Fibroblast of lung (primary cell): Measurements from ENCODE around the gene ANXA6. TPM values are rescaled to one million over a fixed set of nuclear protein-coding genes. Genes with fewer than 3 reads are reported as not detected.

ENCODE experiments used
- DNase-seq, 2 donors: peaks; one replicate each; pipeline versions ENCODE4 v3.0.0 to v3.0.0-alpha.2; 2010; ENCODE audit warnings: low read depth in 2 of 2
- H2AFZ ChIP-seq: 2 replicates; pipeline ENCODE4 v1.5.1; 2012; ENCODE audit warnings: low read length, control low read depth, inconsistent platforms
- H3K27ac ChIP-seq: 2 replicates; pipeline ENCODE4 v1.5.1; 2011; ENCODE audit warnings: low read length, control low read depth; ENCODE audit not compliant: insufficient read depth
- H3K27me3 ChIP-seq: 2 replicates; pipeline ENCODE4 v1.5.1; 2011; ENCODE audit warnings: mild to moderate bottlenecking, low read length; ENCODE audit not compliant: control insufficient read depth, insufficient read depth
- H3K36me3 ChIP-seq: 2 replicates; pipeline ENCODE4 v1.5.1; 2011; ENCODE audit warnings: low read length; ENCODE audit not compliant: control insufficient read depth, insufficient read depth
- H3K4me1 ChIP-seq: 2 replicates; pipeline ENCODE4 v1.5.1; 2011; ENCODE audit warnings: low read length; ENCODE audit not compliant: control insufficient read depth, insufficient read depth; ENCODE audit errors: extremely low read depth
- H3K4me2 ChIP-seq: 2 replicates; pipeline ENCODE4 v1.5.1; 2011; ENCODE audit warnings: low read length, control low read depth; ENCODE audit not compliant: insufficient read depth; ENCODE audit errors: extremely low read depth
- H3K4me3 ChIP-seq, 4 experiments: fragments of 200-600 bp in 1 of 4; sonication (generic) in 1 of 4; replicated peaks in 1 of 4; 2 replicates each; pipeline ENCODE4 v1.5.1; 2011 to 2016; ENCODE audit warnings: low read length in 4 of 4, low read depth in 3 of 4, mild to moderate bottlenecking in 3 of 4, control low read depth in 2 of 4, inconsistent platforms in 1 of 4, mixed read lengths in 1 of 4; ENCODE audit not compliant: insufficient read depth in 1 of 4; ENCODE audit errors: control extremely low read depth in 1 of 4
- H3K79me2 ChIP-seq: 2 replicates; pipeline ENCODE4 v1.5.1; 2012; ENCODE audit warnings: mild to moderate bottlenecking, low read length, inconsistent platforms; ENCODE audit not compliant: control insufficient read depth, insufficient read depth
- H3K9ac ChIP-seq: 2 replicates; pipeline ENCODE4 v1.5.1; 2011; ENCODE audit warnings: mild to moderate bottlenecking, low read length, control low read depth; ENCODE audit not compliant: insufficient read depth
- H3K9me3 ChIP-seq: 2 replicates; pipeline ENCODE4 v1.5.1; 2012; ENCODE audit warnings: low read depth, low read length; ENCODE audit not compliant: control insufficient read depth, insufficient read depth
- H4K20me1 ChIP-seq: 2 replicates; pipeline ENCODE4 v1.5.1; 2011; ENCODE audit warnings: low read length; ENCODE audit not compliant: control insufficient read depth, insufficient read depth; ENCODE audit errors: extremely low read depth
- CTCF ChIP-seq, 2 donors: IDR thresholded peaks in 1 of 2; conservative IDR thresholded peaks in 1 of 2; 1 replicate in 1 of 2; 2 replicates in 1 of 2; pipeline ENCODE4 v1.5.1; 2011 to 2012; ENCODE audit warnings: low read length in 2 of 2, control low read depth in 1 of 2, inconsistent platforms in 1 of 2, low read depth in 1 of 2, mild to moderate bottlenecking in 1 of 2
- EZH2 ChIP-seq: IDR thresholded peaks from 2 replicates; pipeline ENCODE4 v1.5.1; 2012; ENCODE audit warnings: low read length, control low read depth, mild to moderate bottlenecking; ENCODE audit errors: missing control alignments
- polyA plus RNA-seq, 2 donors: library from polyadenylated mRNA; depleted of rRNA in 1 of 2; stranded (reverse) in 1 of 2; unstranded in 1 of 2; fragments of >200 nt; gene quantifications; 2 replicates each; pipeline ENCODE4 v1.2.1, GENCODE V29; 2011 to 2012; ENCODE audit warnings: missing spikeins in 1 of 2
- total RNA-seq: library from RNA; depleted of rRNA; stranded (reverse); fragments of >200 nt; gene quantifications from 2 replicates; pipeline ENCODE4 v1.2.1, GENCODE V29; 2014

The ANXA6 gene
- total and polyA plus RNA-seq, 2 donors (not counting 1 experiment from before 2014, with no cell fraction given) = 591 to 615 TPM

- no peak overlapping the region for H2AFZ ChIP-seq
- peak; percentile 21 to 74 for DNase-seq
- H3K9me3 ChIP-seq = no peaks in the 10 kb centered on the region
- peak overlapping the region; percentile 72 for H3K27ac ChIP-seq
- peak overlapping the region; percentile 49 for H3K4me2 ChIP-seq
- H3K36me3 ChIP-seq = peaks cover 4% of the 10 kb centered on the region
- peak overlapping the region in 1 of 4 experiments; percentile 25 for H3K4me3 ChIP-seq
- no peak overlapping the region for H3K9ac ChIP-seq
- peaks cover 7% of the 10 kb centered on the region for H4K20me1 ChIP-seq
- TF ChIP-seq CTCF (conservative IDR thresholded peaks at IDR 0.05 in 1 of 2, IDR thresholded peaks at IDR 0.05 in 1 of 2; ENCODE audit: low read depth in 1 of 2, low read length in 2 of 2) = no peak
- TF ChIP-seq EZH2 = no peak
- H3K4me1 ChIP-seq = peaks cover 40% of the 10 kb centered on the region
- H3K27me3 ChIP-seq = no peaks in the 10 kb centered on the region
- H3K79me2 ChIP-seq = peaks cover 99% of the 10 kb centered on the region
Observed at GRCh38 chr5:151150471-151151262, 6.9 kb downstream of the ANXA6 start.

GRCh38 chr5:151148583-151148982 is 9.0 kb downstream of the ANXA6 start:
- H3K79me2 ChIP-seq = peaks cover 99% of the 10 kb centered on the region
- H3K27ac ChIP-seq = no peak overlapping the region
- no peaks in the 10 kb centered on the region for H3K9me3 ChIP-seq
- H4K20me1 ChIP-seq = peaks cover 7% of the 10 kb centered on the region
- peaks cover 13% of the 10 kb centered on the region for H3K36me3 ChIP-seq
- H3K27me3 ChIP-seq = no peaks in the 10 kb centered on the region
- H3K4me1 ChIP-seq = peaks cover 26% of the 10 kb centered on the region
- H3K4me2 ChIP-seq = no peak overlapping the region
- no peak for TF ChIP-seq EZH2
- TF ChIP-seq CTCF (conservative IDR thresholded peaks at IDR 0.05 in 1 of 2, IDR thresholded peaks at IDR 0.05 in 1 of 2; ENCODE audit: low read depth in 1 of 2, low read length in 2 of 2) = no peak
- H3K9ac ChIP-seq = no peak overlapping the region
- H3K4me3 ChIP-seq = no peak overlapping the region
- no peak overlapping the region for H2AFZ ChIP-seq
- no peak for DNase-seq

DNA sequence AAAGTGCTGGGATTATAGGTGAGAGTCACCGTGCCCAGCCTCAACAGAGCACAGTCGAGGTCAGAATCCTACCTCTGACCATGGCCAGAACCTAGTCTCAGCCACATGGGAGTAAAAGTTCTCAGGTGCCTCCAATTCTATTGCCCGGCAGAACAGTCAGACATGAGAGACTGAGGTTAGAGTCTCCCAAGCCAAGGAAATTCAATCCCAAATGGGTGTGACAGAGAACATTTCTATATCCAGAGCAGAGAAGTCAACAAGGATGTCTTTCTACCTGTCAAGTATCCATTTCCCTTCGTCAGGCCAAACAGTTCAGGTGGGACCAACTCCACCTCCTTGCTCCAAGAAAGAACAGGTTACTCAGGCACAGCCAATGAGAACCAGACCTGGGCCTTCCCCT is 10.5 kb downstream of the ANXA6 start:
- no peak overlapping the region for H2AFZ ChIP-seq
- no peak overlapping the region for H3K9ac ChIP-seq
- peaks cover 16% of the 10 kb centered on the region for H3K36me3 ChIP-seq
- H3K27me3 ChIP-seq = no peaks in the 10 kb centered on the region
- H3K4me3 ChIP-seq = no peak overlapping the region
- peaks cover 20% of the 10 kb centered on the region for H3K4me1 ChIP-seq
- DNase-seq = no peak
- H4K20me1 ChIP-seq = peaks cover 14% of the 10 kb centered on the region
- no peak overlapping the region for H3K4me2 ChIP-seq
- H3K9me3 ChIP-seq = no peaks in the 10 kb centered on the region
- no peak overlapping the region for H3K27ac ChIP-seq
- TF ChIP-seq EZH2 (no peak), CTCF (conservative IDR thresholded peaks at IDR 0.05 in 1 of 2, IDR thresholded peaks at IDR 0.05 in 1 of 2; ENCODE audit: low read depth in 1 of 2, low read length in 2 of 2) (no peak)
- peaks cover 98% of the 10 kb centered on the region for H3K79me2 ChIP-seq
